NCI-H446 treated with DMSO at 0.1 percent for 48 hours (cell line): ENCODE measurements around the gene THOC1.

Experiments
- DNase-seq: peaks from one replicate; lab custom pipeline; 2025; lab: John Stamatoyannopoulos, UW

THOC1 gene

DNA sequence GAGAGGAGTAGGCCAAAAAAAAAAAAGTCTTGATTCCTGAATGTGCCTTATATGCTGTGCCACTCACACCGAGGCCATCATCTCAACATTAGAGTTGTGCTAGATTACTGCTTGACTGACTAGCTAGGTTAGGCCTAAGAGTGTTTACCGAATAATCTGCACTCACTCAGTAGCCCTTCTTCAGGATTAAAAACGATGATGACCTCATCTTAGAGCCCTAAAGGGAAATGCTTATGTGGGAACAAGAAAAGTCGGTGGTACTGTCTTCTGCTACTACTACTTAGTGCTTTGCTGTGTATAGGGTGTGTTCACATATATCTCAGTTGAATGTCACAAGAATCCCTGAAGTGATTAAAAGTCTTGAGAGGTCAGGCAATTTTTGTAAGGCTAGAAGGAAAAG lies 54.3 kb downstream of the THOC1 start:
- DNase-seq, result no peak

DNA sequence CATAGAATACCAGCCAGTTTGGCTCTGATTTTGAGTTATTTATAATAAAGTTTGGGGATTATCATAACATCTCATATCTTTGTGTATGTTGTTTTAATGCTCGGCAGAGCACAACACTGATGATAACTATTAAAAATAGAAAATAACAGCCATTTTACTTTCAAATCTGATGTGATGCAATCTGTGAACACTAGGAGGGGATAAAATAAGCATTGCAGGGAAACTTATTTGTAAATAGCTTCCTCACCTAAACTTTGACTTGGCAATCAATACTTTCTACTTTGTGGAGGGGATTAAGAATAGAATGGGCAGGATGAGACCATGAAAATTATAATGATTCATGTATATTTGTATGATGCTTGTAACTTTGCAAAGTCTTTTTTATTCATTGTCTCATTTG lies 55.1 kb downstream of the THOC1 start:
- no peak for DNase-seq

DNA sequence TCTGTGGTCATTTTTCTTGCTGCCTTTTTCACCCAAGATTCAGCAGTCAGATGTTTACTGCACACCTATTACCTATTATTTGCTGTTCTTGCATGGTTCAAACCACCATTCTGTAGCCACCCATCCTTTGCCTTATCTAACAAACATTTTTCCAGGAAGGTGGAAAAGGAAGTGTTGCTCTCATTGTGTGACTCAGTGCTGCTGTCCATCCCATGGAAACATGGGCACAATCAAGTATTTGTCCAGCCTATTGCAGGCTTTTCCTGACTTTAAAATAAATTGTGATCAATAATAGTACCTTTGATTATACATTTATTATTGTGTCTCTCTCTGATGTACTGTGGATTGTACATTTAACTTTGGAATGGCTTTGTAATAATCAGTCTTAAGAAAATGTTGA lies 56.3 kb downstream of the THOC1 start:
- no peak for DNase-seq

DNA sequence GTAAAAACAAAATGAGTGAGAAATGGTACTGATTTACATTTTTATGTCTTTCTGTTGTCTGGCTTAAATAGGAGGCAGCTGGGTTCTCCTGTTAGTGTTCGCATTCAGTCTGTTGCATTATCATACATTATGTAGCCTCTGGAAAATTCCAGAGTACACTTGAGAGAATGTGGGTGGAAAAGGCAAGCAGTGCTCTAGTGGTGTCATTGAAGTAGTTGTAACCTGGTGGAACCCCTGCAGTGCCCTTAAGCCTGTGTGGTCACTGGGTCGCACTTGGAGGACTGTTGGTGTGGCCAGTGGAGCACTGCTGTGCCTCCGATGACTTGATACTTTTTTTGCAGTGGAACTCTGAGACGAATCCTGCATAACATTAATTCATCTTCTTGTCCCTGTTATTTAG lies 57.1 kb downstream of the THOC1 start:
- no peak for DNase-seq

DNA sequence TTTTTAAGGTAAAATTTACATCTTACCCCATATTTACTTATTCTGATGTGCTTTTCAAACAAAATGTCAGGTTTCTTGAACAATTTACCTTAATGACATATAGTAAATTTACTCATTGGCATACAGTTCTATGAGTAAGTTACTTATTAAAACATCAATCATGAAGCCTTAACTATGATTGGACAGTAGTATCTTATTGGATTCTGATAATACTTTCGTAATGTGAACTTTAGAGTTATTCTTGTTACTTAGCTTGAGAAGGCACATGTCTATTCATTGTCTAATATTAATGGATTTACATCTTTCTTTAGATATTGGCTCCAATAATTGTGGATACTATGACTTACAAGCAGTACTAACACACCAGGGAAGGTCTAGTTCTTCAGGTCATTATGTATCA lies 57.8 kb downstream of the THOC1 start:
- no peak for DNase-seq

DNA sequence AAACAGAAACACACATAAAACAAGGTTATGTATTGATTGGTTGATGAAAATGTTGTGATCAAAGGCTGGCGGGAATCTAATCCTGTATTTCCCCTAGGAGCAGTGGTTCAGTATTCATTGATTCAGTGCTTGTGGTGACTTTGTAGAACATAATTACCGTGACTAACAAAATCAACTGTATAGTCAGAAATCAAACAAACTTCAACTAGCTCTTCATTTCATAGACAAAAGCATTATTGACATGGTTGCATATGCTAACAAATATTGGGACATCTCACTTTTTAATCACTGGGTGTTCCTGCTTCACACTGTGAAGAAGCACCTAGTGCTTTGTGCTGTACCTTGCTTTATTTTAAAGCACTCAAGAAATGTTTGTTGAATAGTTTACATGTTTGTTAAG lies 68.1 kb downstream of the THOC1 start:
- DNase-seq, result no peak

DNA sequence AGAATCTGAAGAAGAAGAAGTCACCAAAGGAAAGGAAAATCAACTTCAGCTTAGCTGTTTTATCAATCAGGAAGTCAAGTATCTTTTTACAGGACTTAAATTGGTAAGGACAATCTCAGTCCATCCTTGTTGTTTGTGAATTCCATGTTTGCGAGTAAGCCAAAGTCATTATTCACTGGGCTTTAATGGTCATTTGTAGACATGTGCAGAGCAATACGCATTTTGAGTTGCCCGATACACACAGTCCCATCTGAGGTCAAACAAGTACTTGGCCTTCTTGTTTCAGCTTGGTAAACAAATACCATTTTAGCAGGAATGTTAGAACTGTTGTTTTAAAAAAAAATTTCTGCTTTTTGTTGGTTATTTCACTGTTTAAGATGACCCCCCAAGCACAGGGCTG lies 68.6 kb downstream of the THOC1 start:
- DNase-seq, result no peak

DNA sequence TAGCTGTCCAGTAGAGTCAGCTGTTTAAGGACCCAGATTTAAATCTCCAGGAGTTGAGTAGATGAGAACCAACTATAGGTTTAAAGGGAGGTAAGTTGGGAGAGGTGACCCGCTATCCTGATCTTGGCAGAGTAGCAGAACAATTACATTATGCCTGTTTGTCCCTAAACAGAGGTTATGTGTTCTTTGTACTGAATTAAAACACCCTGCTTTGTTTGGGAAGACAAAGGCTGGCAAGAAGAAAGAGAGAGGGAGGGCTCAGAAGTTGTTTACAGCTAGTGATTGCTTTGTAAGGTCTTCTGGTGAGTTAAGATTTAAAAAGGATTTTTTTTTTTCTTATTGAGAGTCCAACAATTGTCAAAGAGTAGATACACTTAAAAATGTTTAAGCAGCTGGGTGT lies 72.2 kb downstream of the THOC1 start:
- DNase-seq, result no peak

DNA sequence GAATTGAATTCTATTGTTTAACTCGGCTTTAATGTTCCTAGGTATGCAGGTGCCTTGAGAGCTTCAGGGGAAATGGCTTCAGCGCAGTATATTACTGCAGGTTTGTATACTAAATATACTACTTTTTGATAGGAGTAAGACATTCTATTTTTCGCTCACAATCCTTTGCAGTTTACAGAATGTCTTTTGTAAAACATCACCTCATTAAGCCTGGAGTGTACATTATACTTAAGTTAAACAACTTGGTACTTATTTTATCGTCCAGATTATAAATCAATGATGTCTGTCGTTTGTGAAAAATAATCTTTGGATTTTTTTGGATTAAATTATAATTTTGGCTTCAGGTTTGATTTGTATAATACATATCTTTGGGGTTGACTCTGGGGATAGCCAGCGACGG lies 75.0 kb downstream of the THOC1 start:
- DNase-seq, result no peak

DNA sequence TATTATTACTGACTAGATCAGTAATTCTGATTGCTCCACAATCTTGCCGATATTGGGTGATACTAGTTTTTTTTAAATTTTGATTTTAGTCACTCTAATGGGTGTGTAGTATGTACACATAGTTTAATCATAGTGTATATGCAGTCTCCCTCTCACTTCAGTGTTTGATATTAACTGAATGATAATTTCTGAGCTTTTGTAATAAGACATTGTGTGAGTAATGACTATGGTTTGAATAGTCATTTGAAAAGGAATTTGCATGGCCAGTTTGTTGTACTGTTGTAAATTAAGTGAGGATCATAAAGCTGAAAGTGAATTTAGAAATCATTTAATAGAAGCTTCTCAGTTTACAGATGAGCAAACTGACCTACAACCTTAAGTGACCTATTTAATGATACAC lies 76.1 kb downstream of the THOC1 start:
- DNase-seq, result no peak

DNA sequence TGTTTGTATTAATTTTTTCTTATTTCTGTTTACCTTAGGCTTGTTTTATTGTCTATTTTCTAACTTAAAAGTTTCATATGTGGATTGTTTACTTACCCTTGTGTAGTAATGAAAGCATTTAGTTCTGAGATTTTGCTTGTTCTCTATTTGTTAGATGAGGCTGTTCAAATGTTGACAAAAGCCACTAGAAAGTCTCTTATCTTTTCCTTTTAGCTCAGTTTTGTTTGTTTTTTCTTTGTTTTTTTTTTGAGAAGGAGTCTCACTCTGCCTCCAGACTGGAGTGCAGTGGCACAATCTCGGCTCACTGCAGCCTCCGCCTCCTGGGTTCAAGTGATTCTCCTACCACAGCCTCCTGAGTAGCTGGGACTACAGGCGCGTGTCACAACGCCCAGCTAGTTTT lies 78.6 kb downstream of the THOC1 start:
- no peak for DNase-seq

DNA sequence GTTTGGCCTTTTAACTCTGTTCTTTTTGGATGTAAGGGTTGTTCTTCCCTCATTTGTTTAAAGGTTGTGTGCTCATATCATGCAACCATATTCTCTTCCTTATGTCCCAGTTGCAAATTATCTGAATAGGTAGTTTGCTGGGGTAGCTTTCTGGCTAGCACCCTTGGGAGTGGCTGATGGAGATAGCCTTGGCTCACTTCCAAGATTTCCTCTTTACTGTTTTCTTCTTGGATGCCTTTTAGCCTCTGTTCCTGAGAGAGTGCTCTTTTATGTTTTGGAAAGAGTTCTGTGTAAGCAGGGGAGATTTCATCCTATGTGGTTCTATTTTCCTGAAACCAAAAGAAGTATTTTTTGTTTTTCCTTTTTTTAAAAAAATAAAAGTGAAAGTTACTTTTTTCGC lies 84.1 kb downstream of the THOC1 start:
- no peak for DNase-seq

DNA sequence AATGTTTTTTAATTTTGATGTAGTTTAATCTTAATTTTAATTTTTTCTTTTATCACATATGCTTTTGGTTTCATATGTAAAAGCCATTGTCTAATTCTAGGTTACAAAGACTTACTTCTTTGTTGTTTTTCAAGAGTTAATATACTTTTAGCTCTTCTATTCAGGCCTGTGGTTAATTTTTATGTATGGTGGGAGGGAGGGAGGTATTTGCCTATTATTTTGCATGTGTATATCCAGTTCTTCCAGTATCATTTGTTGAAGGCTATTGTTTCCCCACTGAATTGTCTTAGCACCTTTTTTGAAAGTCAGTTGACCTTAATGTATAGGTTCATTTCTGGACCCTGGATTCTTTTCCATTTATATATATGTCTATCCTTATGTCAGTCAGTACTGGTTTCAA lies 86.1 kb downstream of the THOC1 start:
- no peak for DNase-seq

DNA sequence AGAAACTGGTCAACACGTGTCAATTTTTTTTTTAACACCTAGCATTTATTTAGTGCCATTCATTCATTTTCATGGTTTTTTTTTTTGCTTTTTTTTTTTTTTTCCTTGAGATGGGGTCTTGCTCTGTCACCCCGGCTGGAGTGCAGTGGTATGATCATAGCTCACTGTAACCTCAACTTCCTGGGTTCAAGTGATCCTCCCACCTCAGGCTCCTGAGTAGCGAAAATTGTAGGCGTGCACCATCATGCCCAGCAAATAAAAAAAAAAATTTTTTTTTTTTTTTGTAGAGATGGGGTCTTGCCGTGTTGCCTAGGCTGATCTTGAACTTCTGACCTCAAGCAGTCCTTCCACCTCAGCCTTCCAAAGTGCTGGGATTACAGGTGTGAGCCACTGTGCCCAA lies 88.3 kb downstream of the THOC1 start:
- no peak for DNase-seq

DNA sequence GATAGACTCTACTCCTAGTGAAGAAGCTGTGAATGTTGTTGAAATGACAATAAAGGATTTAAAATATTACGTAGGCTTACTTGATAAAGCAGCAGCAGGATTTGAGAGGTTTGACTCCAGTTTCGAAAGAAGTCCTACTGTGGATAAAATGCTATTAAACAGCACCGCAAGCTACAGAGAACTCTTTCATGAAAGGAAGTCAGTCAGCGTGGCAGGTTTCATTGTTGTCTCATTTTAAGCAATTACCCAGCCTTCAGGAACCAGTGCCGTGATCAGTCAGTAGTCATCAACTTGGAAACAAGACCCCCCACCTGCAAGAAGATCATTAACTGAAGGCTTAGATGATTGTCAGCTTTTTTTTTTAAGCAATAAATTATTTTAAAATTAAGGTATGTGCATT lies 95.5 kb downstream of the THOC1 start:
- no peak for DNase-seq
